ENCODE data around the gene CDKN2B. TPM values are rescaled to one million over a fixed set of nuclear protein-coding genes. Genes with fewer than 3 reads are reported as not detected.
"Not testable (repeated sequence)": the region's sequence is repeated elsewhere in the genome, so short reads cannot be mapped to it uniquely, and the experiment has no call there.

CDKN2B gene

DNA sequence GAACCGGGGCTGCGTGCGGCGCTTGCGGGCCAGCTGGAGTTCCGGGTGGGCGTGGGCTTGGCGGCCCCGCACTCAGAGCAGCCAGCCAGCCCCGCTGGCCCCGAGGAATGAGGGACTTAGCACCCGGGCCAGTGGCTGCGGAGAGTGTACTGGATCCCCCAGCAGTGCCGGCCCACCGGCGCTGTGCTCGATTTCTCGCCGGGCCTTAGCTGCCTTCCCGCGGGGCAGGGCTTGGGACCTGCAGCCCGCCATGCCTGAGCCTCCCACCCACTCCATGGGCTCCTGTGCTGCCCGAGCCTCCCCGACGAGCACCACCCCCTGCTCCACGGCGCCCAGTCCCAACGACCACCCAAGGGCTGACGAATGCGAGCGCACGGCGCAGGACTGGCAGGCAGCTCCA is 49.8 kb downstream of the CDKN2B start:
- not testable (repeated sequence) for H3K18ac ChIP-seq (ENCODE audit: low read length); H3K4me3 ChIP-seq (ENCODE audit: low read length in 2 of 2); DNase-seq (ENCODE audit: low spot score); H2AFZ ChIP-seq (ENCODE audit: low read length); H2BK5ac ChIP-seq (ENCODE audit: low read length); H2BK120ac ChIP-seq (ENCODE audit: low read depth, low read length); H4K91ac ChIP-seq (ENCODE audit: low read depth, low read length, poor library complexity); H3K36me3 ChIP-seq (replicated peaks in 1 of 2; ENCODE audit: control insufficient read depth in 2 of 2, insufficient read depth in 2 of 2, low read length in 2 of 2); H3K23ac ChIP-seq (ENCODE audit: low read depth, low read length, poor library complexity); H3K4me2 ChIP-seq (ENCODE audit: insufficient read depth, low read length, poor library complexity, severe bottlenecking); H3K79me1 ChIP-seq (ENCODE audit: low read depth, low read length); H3K27ac ChIP-seq (replicated peaks; ENCODE audit: low read length); H4K8ac ChIP-seq (ENCODE audit: low read depth, low read length); H2BK15ac ChIP-seq (ENCODE audit: low read length); H3K4me1 ChIP-seq (ENCODE audit: control insufficient read depth in 2 of 2, insufficient read depth in 1 of 2, low read depth in 1 of 2, low read length in 2 of 2); H3K14ac ChIP-seq (ENCODE audit: low read length); H2BK12ac ChIP-seq (ENCODE audit: low read length); H2AK5ac ChIP-seq (ENCODE audit: low read depth, low read length); H3K9ac ChIP-seq (ENCODE audit: low read depth, low read length, poor library complexity); H3K4ac ChIP-seq (ENCODE audit: low read length); H3K9me3 ChIP-seq (replicated peaks in 1 of 2; ENCODE audit: control insufficient read depth in 2 of 2, insufficient read depth in 1 of 2, low read depth in 1 of 2, low read length in 2 of 2)
- H3K27me3 ChIP-seq (ENCODE audit: control insufficient read depth in 3 of 3, insufficient read depth in 3 of 3, low read depth in 1 of 3, low read length in 3 of 3) = peaks cover 0 to 41% (median 5%) of the 10 kb centered on the region in 3 experiments
- WGBS, 2 donors (ENCODE audit: extremely low coverage in 2 of 2, insufficient read length in 2 of 2, insufficient replicate concordance in 1 of 2) = no CpG with 5 or more reads among the region's 33 CpGs

DNA sequence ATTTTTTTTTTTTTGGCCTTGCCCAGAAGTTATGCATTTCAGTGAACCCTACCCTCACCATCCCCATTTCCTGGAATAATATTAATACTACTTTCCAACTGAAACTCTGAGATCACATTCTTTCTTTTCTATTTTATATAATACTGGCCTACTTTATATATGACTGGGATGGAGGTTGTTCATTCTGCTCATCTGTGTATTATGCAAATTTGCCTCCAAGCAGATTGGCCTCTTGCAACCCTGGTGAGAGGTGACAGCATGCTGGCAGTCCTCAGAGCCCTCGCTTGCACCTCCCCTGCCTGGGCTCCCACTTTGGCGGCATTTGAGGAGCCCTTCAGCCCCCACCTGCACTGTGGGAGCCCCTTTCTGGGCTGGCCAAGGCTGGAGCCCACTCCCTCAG is 50.3 kb downstream of the CDKN2B start:
- H2AK5ac ChIP-seq (ENCODE audit: low read depth, low read length) = no peak overlapping the region
- H3K27ac ChIP-seq (replicated peaks; ENCODE audit: low read length) = no peak overlapping the region
- no peak overlapping the region for H2BK12ac ChIP-seq (ENCODE audit: low read length)
- H2BK120ac ChIP-seq (ENCODE audit: low read depth, low read length) = no peak overlapping the region
- no peak overlapping the region for H3K4ac ChIP-seq (ENCODE audit: low read length)
- peaks cover 0 to 40% (median 3%) of the 10 kb centered on the region in 3 experiments for H3K27me3 ChIP-seq (ENCODE audit: control insufficient read depth in 3 of 3, insufficient read depth in 3 of 3, low read depth in 1 of 3, low read length in 3 of 3)
- H4K8ac ChIP-seq (ENCODE audit: low read depth, low read length) = no peak overlapping the region
- H3K36me3 ChIP-seq (replicated peaks in 1 of 2; ENCODE audit: control insufficient read depth in 2 of 2, insufficient read depth in 2 of 2, low read length in 2 of 2) = no peaks in the 10 kb centered on the region
- H2AFZ ChIP-seq (ENCODE audit: low read length) = no peak overlapping the region
- H2BK15ac ChIP-seq (ENCODE audit: low read length) = no peak overlapping the region
- H3K9ac ChIP-seq (ENCODE audit: low read depth, low read length, poor library complexity) = no peak overlapping the region
- no peak overlapping the region for H3K14ac ChIP-seq (ENCODE audit: low read length)
- no CpG with 5 or more reads among the region's 2 CpGs for WGBS, 2 donors (ENCODE audit: extremely low coverage in 2 of 2, insufficient read length in 2 of 2, insufficient replicate concordance in 1 of 2)
- no peak overlapping the region for H3K4me3 ChIP-seq (ENCODE audit: low read length in 2 of 2)
- H3K4me2 ChIP-seq (ENCODE audit: insufficient read depth, low read length, poor library complexity, severe bottlenecking) = no peak overlapping the region
- H3K9me3 ChIP-seq (replicated peaks in 1 of 2; ENCODE audit: control insufficient read depth in 2 of 2, insufficient read depth in 1 of 2, low read depth in 1 of 2, low read length in 2 of 2) = no peaks in the 10 kb centered on the region
- DNase-seq (ENCODE audit: low spot score) = no peak
- H4K91ac ChIP-seq (ENCODE audit: low read depth, low read length, poor library complexity) = no peak overlapping the region
- H3K4me1 ChIP-seq (ENCODE audit: control insufficient read depth in 2 of 2, insufficient read depth in 1 of 2, low read depth in 1 of 2, low read length in 2 of 2) = no peaks in the 10 kb centered on the region
- H3K23ac ChIP-seq (ENCODE audit: low read depth, low read length, poor library complexity) = no peak overlapping the region
- H3K18ac ChIP-seq (ENCODE audit: low read length) = no peak overlapping the region
- H2BK5ac ChIP-seq (ENCODE audit: low read length) = no peak overlapping the region
- H3K79me1 ChIP-seq (ENCODE audit: low read depth, low read length) = no peaks in the 10 kb centered on the region

Small RNA genes within 50 kb of the gene (small RNA-seq; reads per million reads assigned to genes)
- not detected for gene RF02045 (ENCODE audit: insufficient read depth)

Measured in neuronal stem cell (in vitro differentiated cells).